RWPE2 (cell line): ENCODE results near the gene NPFFR2.
A peak's percentile ranks its signal among the peaks of the same experiment; 100 is the strongest.

Source experiments
- ATAC-seq: fragments of 200-7000 bp; cut with Tn5 transposase; 3 replicates; pipeline ENCODE4 v1.9.1; 2021; ENCODE audit warnings: low read depth
- DNase-seq: peaks from one replicate; pipeline ENCODE4 v3.0.0-alpha.2; 2020; ENCODE audit warnings: low spot score
- H3K27ac ChIP-seq: fragments of 450-650 bp; 2 replicates; pipeline ENCODE4 v1.5.1; 2017; ENCODE audit warnings: mild to moderate bottlenecking; ENCODE audit not compliant: poor library complexity, severe bottlenecking
- H3K27me3 ChIP-seq: fragments of 250-450 bp; sonication (Bioruptor Pico); 2 replicates; pipeline ENCODE4 v1.5.1; 2021; ENCODE audit warnings: mild to moderate bottlenecking, moderate library complexity; ENCODE audit not compliant: insufficient read depth, poor library complexity, severe bottlenecking
- H3K36me3 ChIP-seq: fragments of 250-450 bp; sonication (Bioruptor Pico); 2 replicates; pipeline ENCODE4 v1.5.1; 2020; ENCODE audit warnings: low read depth, mild to moderate bottlenecking, moderate library complexity
- H3K4me1 ChIP-seq: fragments of 250-450 bp; sonication (Bioruptor Pico); 2 replicates; pipeline ENCODE4 v1.5.1; 2021; ENCODE audit warnings: mild to moderate bottlenecking, moderate library complexity; ENCODE audit not compliant: insufficient read depth, poor library complexity, severe bottlenecking
- H3K4me3 ChIP-seq: fragments of 250-450 bp; sonication (Bioruptor Pico); 2 replicates; pipeline ENCODE4 v1.5.1; 2021; ENCODE audit warnings: mild to moderate bottlenecking, moderate library complexity; ENCODE audit not compliant: severe bottlenecking
- H3K9me3 ChIP-seq: fragments of 250-450 bp; sonication (Bioruptor Pico); 2 replicates; pipeline ENCODE4 v1.5.1; 2021; ENCODE audit warnings: mild to moderate bottlenecking, moderate library complexity; ENCODE audit not compliant: severe bottlenecking
- TF ChIP-seq, protein P1 (sequence below): fragments of 450-650 bp; IDR thresholded peaks from one replicate; pipeline ENCODE4 v1.5.1; 2017; ENCODE audit warnings: mild to moderate bottlenecking, moderate library complexity; ENCODE audit not compliant: poor library complexity, severe bottlenecking

The NPFFR2 gene

DNA sequence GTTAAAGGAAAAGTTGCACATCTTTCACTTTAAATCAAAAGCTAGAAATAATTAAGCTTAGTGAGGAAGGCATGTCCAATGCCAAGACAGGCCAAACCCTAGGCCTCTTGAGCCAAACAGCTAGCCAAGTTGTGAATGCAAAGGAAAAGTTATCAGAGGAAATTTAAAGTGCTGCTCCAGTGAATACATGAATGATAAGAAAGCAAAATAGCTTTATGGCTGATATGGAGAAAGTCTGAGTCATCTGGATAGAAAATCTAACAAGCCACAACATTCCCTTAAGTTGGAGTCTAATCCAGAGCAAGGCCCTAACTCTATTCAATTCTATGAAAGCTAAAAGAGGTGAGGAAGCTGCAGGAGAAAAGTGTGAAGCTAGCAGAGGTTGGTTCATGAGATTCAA lies 23.8 kb downstream of the NPFFR2 start:
- Histone ChIP-seq H3K9me3 (no peaks in the 10 kb centered on the region), H3K36me3 (no peaks in the 10 kb centered on the region), H3K4me1 (no peaks in the 10 kb centered on the region), H3K27ac (no peak overlapping the region), H3K27me3 (no peaks in the 10 kb centered on the region), H3K4me3 (no peak overlapping the region)
- no peak for DNase-seq
- TF ChIP-seq, protein P1, sequence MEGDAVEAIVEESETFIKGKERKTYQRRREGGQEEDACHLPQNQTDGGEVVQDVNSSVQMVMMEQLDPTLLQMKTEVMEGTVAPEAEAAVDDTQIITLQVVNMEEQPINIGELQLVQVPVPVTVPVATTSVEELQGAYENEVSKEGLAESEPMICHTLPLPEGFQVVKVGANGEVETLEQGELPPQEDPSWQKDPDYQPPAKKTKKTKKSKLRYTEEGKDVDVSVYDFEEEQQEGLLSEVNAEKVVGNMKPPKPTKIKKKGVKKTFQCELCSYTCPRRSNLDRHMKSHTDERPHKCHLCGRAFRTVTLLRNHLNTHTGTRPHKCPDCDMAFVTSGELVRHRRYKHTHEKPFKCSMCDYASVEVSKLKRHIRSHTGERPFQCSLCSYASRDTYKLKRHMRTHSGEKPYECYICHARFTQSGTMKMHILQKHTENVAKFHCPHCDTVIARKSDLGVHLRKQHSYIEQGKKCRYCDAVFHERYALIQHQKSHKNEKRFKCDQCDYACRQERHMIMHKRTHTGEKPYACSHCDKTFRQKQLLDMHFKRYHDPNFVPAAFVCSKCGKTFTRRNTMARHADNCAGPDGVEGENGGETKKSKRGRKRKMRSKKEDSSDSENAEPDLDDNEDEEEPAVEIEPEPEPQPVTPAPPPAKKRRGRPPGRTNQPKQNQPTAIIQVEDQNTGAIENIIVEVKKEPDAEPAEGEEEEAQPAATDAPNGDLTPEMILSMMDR, result no peak
- ATAC-seq, result no peak

DNA sequence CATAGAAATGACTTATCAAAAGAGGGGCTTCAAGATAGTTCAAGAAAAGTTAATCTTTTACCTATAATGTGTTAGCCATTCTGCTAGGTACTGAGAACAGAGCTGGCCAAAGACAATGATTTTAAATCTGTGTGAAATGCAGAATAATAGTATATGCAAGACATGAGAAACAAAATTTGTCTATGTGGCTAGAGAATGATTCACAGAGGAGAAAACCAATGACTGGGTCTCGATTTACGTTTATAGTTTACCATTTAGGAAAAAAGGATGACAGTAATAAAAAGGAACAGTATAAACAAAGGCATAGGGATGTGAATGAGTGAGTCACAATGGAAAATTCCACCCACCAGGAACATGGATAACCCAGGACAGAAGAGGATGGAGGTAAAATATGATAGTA lies 31.9 kb downstream of the NPFFR2 start:
- Histone ChIP-seq H3K36me3 (no peaks in the 10 kb centered on the region), H3K9me3 (no peaks in the 10 kb centered on the region), H3K27me3 (no peaks in the 10 kb centered on the region), H3K27ac (no peak overlapping the region), H3K4me3 (no peak overlapping the region), H3K4me1 (no peaks in the 10 kb centered on the region)
- no peak for ATAC-seq
- TF ChIP-seq, protein P1, result no peak
- no peak for DNase-seq

DNA sequence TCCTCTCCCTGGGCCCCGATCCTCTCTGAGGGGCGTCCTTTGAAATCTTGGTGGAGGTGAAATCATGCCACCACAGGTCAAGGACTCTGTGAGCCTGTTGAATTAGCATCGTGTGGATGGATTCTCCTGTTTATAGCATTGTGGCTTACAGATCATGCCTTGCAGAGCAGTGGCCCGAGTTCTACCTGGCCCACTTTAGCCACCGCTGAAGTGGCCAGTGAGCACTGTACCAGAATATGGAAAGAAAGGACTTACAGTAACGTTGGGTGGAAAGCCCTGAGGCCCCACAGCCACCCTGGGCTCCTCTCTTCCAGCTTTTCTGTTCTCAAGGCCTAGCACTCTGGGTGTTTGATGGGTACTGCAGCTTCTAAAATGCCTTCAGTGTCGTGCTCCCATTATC lies 35.3 kb downstream of the NPFFR2 start:
- Histone ChIP-seq H3K4me3 (no peak overlapping the region), H3K27ac (no peak overlapping the region), H3K4me1 (no peaks in the 10 kb centered on the region), H3K27me3 (no peaks in the 10 kb centered on the region), H3K36me3 (no peaks in the 10 kb centered on the region), H3K9me3 (no peaks in the 10 kb centered on the region)
- no peak for DNase-seq
- no peak for ATAC-seq
- TF ChIP-seq, protein P1, result no peak

DNA sequence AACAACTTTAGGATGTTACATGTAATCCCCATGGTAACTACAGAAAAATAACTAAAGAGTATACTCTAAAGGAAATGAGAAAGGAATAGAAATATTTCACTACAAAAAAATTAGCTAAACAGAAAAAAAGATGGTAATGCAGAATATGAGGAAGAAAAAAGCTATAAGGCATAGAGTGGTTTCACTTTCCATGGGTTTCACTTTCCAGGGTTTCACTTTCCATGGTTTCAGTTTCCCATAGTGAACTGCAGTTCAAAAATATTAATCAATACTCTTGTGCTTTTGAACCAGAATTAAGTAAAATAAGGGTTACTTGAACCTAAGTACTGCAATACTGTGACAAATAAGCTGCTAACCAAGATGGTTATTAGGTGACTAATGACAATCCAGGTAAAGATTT lies 42.0 kb downstream of the NPFFR2 start:
- Histone ChIP-seq H3K4me3 (no peak overlapping the region), H3K9me3 (no peaks in the 10 kb centered on the region), H3K27me3 (no peaks in the 10 kb centered on the region), H3K4me1 (no peaks in the 10 kb centered on the region), H3K27ac (no peak overlapping the region), H3K36me3 (no peaks in the 10 kb centered on the region)
- DNase-seq (no peak), ATAC-seq (no peak)
- TF ChIP-seq, protein P1, result no peak

DNA sequence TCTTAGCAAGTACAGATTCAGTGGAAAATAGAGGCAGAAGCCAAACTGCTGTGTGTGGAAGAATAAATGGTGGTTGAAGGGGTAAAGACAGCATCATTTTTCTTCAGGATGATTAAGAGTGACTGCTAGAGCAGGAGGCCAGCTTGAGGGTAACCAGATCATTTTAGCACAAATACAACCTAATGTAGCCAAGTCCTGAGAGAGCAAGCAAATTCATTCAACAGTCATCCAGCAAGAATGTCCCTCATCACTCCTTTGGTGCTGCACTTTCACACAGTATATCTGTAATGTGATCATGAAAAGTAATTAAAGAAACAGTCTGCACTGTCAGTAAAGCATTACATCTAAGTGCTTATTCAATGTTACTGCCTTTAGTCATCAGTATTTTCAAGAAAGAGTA lies 44.8 kb downstream of the NPFFR2 start:
- Histone ChIP-seq H3K9me3 (no peaks in the 10 kb centered on the region), H3K27me3 (no peaks in the 10 kb centered on the region), H3K36me3 (no peaks in the 10 kb centered on the region), H3K4me1 (no peaks in the 10 kb centered on the region), H3K27ac (no peak overlapping the region), H3K4me3 (no peak overlapping the region)
- DNase-seq (no peak), ATAC-seq (peak; percentile 41)
- TF ChIP-seq, protein P1, result no peak
